ENCODE results near the gene ZDBF2.
"Not testable (repeated sequence)": the region's sequence is repeated elsewhere in the genome, so short reads cannot be mapped to it uniquely, and the experiment has no call there.

Gene ZDBF2

GRCh38 chr2:206336861-206337260 is 62.4 kb downstream of the ZDBF2 start:
- DNase-seq = no peak

GRCh38 chr2:206337956-206338355 is 63.5 kb downstream of the ZDBF2 start:
- no peak for DNase-seq

DNA sequence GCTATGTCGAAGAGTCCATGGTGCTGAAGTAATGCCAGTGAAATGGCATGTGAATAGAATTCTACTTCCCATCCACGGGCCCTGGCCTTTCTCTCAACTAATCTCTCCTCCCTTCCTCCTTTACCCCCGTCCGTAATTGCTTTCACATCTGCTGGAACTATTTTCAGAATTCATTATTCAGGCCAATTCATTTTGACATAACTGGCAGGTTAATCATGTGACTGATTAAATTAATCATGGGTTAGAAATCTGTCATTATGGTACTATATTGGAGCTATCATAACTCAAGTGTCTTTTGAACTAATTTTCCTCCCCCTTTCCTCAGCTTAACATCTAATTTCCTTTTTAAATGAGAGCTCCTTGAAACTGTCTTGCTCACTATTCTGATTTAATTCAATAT is 66.9 kb downstream of the ZDBF2 start:
- no peak for DNase-seq

GRCh38 chr2:206343144-206343543 is 68.7 kb downstream of the ZDBF2 start:
- no peak for DNase-seq

DNA sequence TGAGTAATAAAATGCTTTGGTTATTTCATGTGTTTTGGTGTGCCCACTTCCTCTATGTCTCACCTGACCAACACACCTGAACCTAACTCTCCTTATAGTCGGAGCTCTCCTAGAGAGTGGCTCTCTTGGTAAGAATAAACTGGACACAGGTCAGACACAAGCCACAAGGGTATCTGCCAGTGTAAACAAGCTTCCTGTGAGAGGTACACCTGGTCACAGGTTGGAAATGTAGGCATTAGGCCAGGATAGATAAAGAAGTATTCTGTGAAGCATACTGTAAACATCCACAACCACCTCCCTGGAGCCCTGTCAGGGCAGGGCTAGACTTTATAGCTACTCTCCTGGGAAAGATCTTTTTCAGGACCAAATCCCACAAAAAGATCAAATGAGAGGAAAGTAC is 69.4 kb downstream of the ZDBF2 start:
- DNase-seq = peak; percentile 9

- DNase-seq = no peak
These were observed 71.1 kb downstream of the ZDBF2 start for GRCh38 chr2:206345606-206346005.

DNA sequence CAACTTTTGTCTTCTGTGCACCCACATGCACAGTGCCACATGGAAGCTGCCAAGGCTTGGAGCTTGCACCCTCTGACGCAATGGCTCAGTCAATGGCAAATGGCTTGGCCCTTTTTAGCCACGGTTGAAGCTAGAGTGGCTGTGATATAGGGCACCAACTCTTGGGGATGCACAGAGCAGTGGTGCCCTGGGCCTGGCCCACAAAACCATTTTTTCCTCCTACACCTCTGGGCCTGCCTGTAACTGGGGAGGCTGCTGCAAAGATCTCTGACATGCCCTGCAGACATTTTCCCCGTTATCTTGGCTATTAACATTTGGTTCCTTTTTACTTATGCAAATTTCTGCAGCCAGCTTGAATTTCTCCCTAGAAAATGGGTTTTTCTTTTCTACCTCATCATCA is 74.9 kb downstream of the ZDBF2 start:
- DNase-seq = no peak

- no peak for DNase-seq
These were observed 78.1 kb downstream of the ZDBF2 start for GRCh38 chr2:206352571-206352970.

DNA sequence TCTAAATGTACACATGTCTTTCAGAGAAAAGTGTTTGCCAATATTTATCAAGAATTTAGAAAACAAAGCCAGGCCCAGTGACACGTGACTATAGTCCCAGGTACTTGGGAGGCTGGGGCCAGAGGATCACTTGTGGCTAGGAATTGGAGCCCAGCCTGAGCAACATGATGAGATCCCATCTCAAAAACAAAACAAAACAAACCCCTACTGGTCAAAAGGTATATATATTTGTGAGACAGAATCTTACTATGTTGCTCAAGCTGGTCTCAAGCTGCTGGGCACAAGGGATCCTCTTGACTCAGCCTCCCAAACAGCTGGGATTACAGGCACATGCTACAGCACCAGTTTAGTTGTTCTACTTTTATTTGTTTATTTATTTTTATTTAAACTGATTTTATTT is 79.2 kb downstream of the ZDBF2 start:
- DNase-seq = no peak

GRCh38 chr2:206354129-206354528 is 79.7 kb downstream of the ZDBF2 start:
- DNase-seq = no peak

GRCh38 chr2:206356840-206357239 is 82.4 kb downstream of the ZDBF2 start:
- not testable (repeated sequence) for DNase-seq

DNA sequence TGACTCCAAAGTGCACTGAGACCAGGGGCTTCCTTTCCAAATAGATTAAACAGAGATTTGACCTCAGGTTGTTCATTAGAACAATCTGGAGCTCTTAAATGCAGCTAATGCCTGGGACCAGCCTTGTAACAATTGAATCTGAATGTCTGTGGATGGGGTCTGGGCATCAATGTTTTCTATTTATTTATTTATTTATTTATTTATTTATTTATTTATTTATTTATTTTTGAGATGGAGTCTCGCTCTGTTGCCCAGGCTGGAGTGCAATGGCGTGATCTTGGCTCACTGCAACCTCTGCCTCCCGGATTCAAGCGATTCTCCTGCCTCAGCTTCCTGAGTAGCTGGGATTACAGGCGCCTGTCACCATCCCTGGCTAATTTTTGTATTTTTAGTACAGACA is 86.4 kb downstream of the ZDBF2 start:
- DNase-seq = not testable (repeated sequence)

- no peak for DNase-seq
These were observed 87.1 kb downstream of the ZDBF2 start for GRCh38 chr2:206361407-206362045.

All from NCI-H2029 (cell line).